Measurements from ENCODE around the gene CD70. TPM values are rescaled to one million over a fixed set of nuclear protein-coding genes. Genes with fewer than 3 reads are reported as not detected.
"Not testable (repeated sequence)": the region's sequence is repeated elsewhere in the genome, so short reads cannot be mapped to it uniquely, and the experiment has no call there.

Gene CD70
- 0.08 TPM for total RNA-seq (2013)
- polyA plus RNA-seq (under 1 TPM in 1 of 3 donors, not detected in 2; 0.12 TPM), polyA minus RNA-seq (0.28 TPM in 1 of 2 replicates, not detected in the other), total RNA-seq (0 to 0.58 (median 0.08) reads per million in 11 experiments)

GRCh38 chr19:6590827-6591319 is at the start of gene CD70:
Gene CD70 (minus strand): TSS chr19:6591150. CDS start chr19:6591002, 148 bp downstream.
- Mint-ChIP-seq H3K36me3 (peaks cover 8% of the 10 kb centered on the region in 2 donors), H3K27ac (peak within 1 kb of the TSS in 5 of 7 donors; percentile 42 to 73 (median 50)), H3K4me3 (peak within 1 kb of the TSS; percentile 24 to 93), H3K9me3 (peaks cover 0 to 37% (median 18%) of the 10 kb centered on the region in 7 donors), H3K4me1 (peaks cover 55% of the 10 kb centered on the region), H3K27me3 (ENCODE audit: low read depth in 3 of 3) (peaks cover 79 to 93% (median 82%) of the 10 kb centered on the region in 3 donors)
- DNase-seq = peak in 2 of 3 donors; percentile 13 to 79
- Histone ChIP-seq H3K4me2 (replicated peaks; ENCODE audit: extremely low read depth, low read length, poor library complexity, severe bottlenecking) (peak within 1 kb of the TSS; percentile 60), H3K9me3 (replicated peaks in 1 of 2; ENCODE audit: control insufficient read depth in 1 of 2, insufficient read depth in 1 of 2, low read length in 2 of 2) (peaks cover 0 to 12% of the 10 kb centered on the region in 2 donors), H3K27me3 (ENCODE audit: control insufficient read depth in 2 of 2, insufficient read depth in 2 of 2, low read length in 2 of 2) (peaks cover 56 to 78% of the 10 kb centered on the region in 2 donors), H3K9ac (ENCODE audit: insufficient read depth, low read length, poor library complexity, severe bottlenecking) (no peak within 1 kb of the TSS), H3K27ac (ENCODE audit: low read depth in 1 of 2, low read length in 2 of 2) (no peak within 1 kb of the TSS), H2AFZ (ENCODE audit: insufficient read depth, low read depth, low read length, poor library complexity, severe bottlenecking) (peak within 1 kb of the TSS; percentile 29), H3K4me3 (replicated peaks in 1 of 3; ENCODE audit: low read depth in 2 of 3, low read length in 3 of 3) (peak within 1 kb of the TSS in 1 of 3 experiments; percentile 36), H3K36me3 (replicated peaks in 1 of 2; ENCODE audit: control insufficient read depth in 1 of 2, insufficient read depth in 2 of 2, low read length in 2 of 2) (no peaks in the 10 kb centered on the region), H3K79me2 (ENCODE audit: insufficient read depth, low read length) (no peaks in the 10 kb centered on the region), H3K4me1 (ENCODE audit: control insufficient read depth in 1 of 2, insufficient read depth in 2 of 2, low read length in 2 of 2) (peaks cover 36 to 53% of the 10 kb centered on the region in 2 donors), H4K20me1 (ENCODE audit: insufficient read depth, low read length) (no peaks in the 10 kb centered on the region)
- intact Hi-C loops (cut with micrococcal nuclease) = no loop called here
- WGBS (ENCODE audit: insufficient coverage) = under 1% methylated on average over 28 of the region's 35 CpGs
- no peak for TF ChIP-seq CTCF (IDR thresholded peaks at IDR 0.05)

GRCh38 chr19:6640333-6640732 is 49.4 kb upstream of the CD70 start:
- H3K4me1 Mint-ChIP-seq = peaks cover 12% of the 10 kb centered on the region
- H2AFZ ChIP-seq (ENCODE audit: insufficient read depth, low read depth, low read length, poor library complexity, severe bottlenecking); H3K79me2 ChIP-seq (ENCODE audit: insufficient read depth, low read length); H4K20me1 ChIP-seq (ENCODE audit: insufficient read depth, low read length); DNase-seq; H3K9me3 ChIP-seq (replicated peaks in 1 of 2; ENCODE audit: control insufficient read depth in 1 of 2, insufficient read depth in 1 of 2, low read length in 2 of 2); H3K27ac ChIP-seq (ENCODE audit: low read depth in 1 of 2, low read length in 2 of 2); H3K4me3 ChIP-seq (replicated peaks in 1 of 3; ENCODE audit: low read depth in 2 of 3, low read length in 3 of 3); H3K4me2 ChIP-seq (replicated peaks; ENCODE audit: extremely low read depth, low read length, poor library complexity, severe bottlenecking); H3K36me3 Mint-ChIP-seq; H3K9me3 Mint-ChIP-seq; H3K27ac Mint-ChIP-seq; H3K9ac ChIP-seq (ENCODE audit: insufficient read depth, low read length, poor library complexity, severe bottlenecking); H3K36me3 ChIP-seq (replicated peaks in 1 of 2; ENCODE audit: control insufficient read depth in 1 of 2, insufficient read depth in 2 of 2, low read length in 2 of 2): not testable (repeated sequence)
- peaks cover 59 to 82% (median 68%) of the 10 kb centered on the region in 3 donors for H3K27me3 Mint-ChIP-seq (ENCODE audit: low read depth in 3 of 3)
- Histone ChIP-seq H3K27me3 (ENCODE audit: control insufficient read depth in 2 of 2, insufficient read depth in 2 of 2, low read length in 2 of 2) (peaks cover 23 to 64% of the 10 kb centered on the region in 2 donors), H3K4me1 (ENCODE audit: control insufficient read depth in 1 of 2, insufficient read depth in 2 of 2, low read length in 2 of 2) (peaks cover 15 to 16% of the 10 kb centered on the region in 2 donors)
- H3K4me3 Mint-ChIP-seq = peak overlapping the region in 1 of 2 donors; percentile 74
- WGBS (ENCODE audit: insufficient coverage) = 86% methylated on average over 8 of the region's 9 CpGs
- intact Hi-C loops (cut with micrococcal nuclease) = loop anchor here (5.0 to 10.0 kb wide), 3 partner anchors 37 to 224 kb away; no protein-coding TSS in a partner anchor
